Astrocyte of the cerebellum (primary cell): ENCODE data around the gene ADAM22.
"Not testable (repeated sequence)": the region's sequence is repeated elsewhere in the genome, so short reads cannot be mapped to it uniquely, and the experiment has no call there.

ENCODE experiments used
- DNase-seq: peaks from one replicate; pipeline ENCODE4 v3.0.0-alpha.2; 2011; ENCODE audit warnings: low read depth
- H3K4me3 ChIP-seq: 2 replicates; pipeline ENCODE4 v1.5.1; 2011; ENCODE audit warnings: mild to moderate bottlenecking, low read depth, low read length, moderate library complexity
- in situ Hi-C: cut with HindIII; loops from 2 replicates; pipeline ENCODE4 v1.10.0; 2017; ENCODE audit warnings: low sequenced_read_pairs
- TF ChIP-seq, protein P1 (sequence below): IDR thresholded peaks from 2 replicates; pipeline ENCODE4 v1.5.1; 2012; ENCODE audit warnings: low read length, low read depth, moderate library complexity, mild to moderate bottlenecking; ENCODE audit errors: missing control alignments

Gene ADAM22

DNA sequence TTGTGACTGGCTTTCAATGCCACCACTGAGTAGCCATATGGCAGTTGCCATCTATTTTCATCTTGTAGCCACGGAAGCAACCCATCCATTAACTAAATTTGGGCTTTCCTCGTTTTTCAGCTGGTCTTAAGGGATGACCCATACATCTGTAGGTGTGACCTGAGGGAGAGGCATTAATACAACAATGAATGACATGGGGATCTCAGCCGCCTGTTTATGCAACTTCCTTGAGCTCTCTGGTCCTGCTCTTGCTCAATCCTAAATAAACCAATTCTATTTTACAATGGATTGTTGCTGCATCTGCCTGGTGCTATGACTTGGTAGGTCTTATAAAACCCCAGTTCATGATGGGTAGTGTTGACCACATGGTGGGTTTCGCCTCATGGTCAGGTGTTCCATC lies 21.9 kb upstream of the ADAM22 start:
- DNase-seq: no peak
- no peak overlapping the region for H3K4me3 ChIP-seq
- in situ Hi-C loops: no loop called here
- TF ChIP-seq, protein P1, sequence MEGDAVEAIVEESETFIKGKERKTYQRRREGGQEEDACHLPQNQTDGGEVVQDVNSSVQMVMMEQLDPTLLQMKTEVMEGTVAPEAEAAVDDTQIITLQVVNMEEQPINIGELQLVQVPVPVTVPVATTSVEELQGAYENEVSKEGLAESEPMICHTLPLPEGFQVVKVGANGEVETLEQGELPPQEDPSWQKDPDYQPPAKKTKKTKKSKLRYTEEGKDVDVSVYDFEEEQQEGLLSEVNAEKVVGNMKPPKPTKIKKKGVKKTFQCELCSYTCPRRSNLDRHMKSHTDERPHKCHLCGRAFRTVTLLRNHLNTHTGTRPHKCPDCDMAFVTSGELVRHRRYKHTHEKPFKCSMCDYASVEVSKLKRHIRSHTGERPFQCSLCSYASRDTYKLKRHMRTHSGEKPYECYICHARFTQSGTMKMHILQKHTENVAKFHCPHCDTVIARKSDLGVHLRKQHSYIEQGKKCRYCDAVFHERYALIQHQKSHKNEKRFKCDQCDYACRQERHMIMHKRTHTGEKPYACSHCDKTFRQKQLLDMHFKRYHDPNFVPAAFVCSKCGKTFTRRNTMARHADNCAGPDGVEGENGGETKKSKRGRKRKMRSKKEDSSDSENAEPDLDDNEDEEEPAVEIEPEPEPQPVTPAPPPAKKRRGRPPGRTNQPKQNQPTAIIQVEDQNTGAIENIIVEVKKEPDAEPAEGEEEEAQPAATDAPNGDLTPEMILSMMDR: no peak

DNA sequence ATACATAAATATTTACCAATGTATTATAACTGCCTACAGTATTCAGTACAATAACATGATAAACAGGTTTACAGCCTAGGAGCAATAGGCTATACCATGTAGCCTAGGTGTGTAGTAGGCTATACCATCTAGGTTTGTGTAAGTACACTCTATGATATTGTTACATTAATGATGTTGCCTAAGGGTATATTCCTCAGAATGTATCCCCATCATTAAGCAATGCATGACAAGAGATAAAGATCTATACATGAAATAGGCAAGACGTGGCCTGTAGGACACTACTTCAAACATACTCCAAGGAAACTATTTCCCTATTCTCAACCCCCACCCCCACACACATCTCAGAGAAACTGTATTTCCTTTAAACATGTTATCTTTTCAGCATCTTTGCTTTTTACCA lies 15.3 kb upstream of the ADAM22 start:
- TF ChIP-seq, protein P1: no peak
- H3K4me3 ChIP-seq: no peak overlapping the region
- no peak for DNase-seq
- in situ Hi-C loops: no loop called here

DNA sequence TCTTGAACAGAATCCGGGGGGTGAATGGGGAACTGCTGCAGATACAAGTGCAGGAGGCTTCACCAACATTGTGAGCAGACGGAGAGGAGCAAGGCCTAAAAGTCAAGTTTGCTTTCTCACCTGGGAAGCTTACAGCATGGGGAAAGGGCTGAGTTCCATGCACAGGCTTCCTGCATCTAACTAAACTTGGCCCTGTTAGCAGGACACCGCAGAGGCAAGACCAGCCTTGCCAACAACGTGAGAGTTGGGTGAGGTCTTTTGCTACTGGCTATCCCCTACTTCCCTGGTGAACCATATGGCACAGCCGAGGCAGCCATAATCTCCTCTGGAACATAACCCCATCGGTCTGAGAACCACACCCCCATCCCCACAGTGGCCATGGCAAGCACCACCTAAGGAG lies 14.2 kb upstream of the ADAM22 start:
- no peak overlapping the region for H3K4me3 ChIP-seq
- no peak for DNase-seq
- in situ Hi-C loops: no loop called here
- TF ChIP-seq, protein P1: no peak

DNA sequence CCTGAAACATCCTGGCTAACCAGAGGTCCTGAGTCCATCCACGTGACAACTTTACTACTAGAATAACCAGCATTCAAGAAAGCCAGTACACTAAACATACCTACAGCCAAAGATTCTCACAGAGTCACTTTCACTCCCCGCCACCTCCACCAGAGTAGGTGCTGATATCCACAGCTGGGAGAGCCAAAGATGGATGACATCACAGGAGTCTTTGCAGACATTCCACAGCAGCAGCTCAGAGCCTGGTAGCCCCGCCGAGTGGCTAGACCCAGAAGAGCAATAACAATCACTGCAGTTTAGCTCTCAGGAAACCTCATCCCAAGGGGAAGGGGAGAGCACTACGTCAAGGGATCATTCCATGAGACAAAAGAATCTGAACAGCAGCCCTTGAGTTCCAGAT lies 13.5 kb upstream of the ADAM22 start:
- in situ Hi-C loops: no loop called here
- TF ChIP-seq, protein P1: no peak
- DNase-seq: no peak
- no peak overlapping the region for H3K4me3 ChIP-seq

DNA sequence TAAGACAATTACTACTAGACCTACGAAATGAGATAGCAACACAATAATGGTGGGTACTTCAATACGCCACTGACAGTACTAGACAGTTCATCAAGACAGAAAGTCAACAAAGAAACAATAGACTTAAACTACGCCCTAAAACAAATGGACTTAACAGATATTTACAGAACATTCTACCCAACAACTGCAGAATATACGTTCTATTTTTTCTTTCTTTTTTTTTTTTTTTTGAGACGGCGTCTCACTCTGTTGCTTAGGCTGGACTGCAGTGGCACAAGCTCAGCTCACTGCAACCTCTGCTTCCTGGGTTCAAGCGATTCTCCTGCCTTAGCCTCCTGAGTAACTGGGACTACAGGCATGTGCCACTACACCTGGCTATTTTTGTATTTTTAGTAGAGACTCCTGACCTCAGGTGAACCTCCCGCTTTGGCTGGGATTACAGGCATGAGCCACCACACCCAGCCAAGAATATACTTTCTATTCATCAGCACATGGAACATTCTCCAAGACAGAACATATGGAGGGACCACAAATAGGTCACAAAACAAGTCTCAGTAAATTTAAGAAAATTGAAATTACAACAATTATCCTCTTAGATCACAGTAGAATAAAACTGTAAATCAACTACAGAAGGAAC lies 11.2 kb upstream of the ADAM22 start:
- in situ Hi-C loops, H3K4me3 ChIP-seq, DNase-seq: not testable (repeated sequence)

DNA sequence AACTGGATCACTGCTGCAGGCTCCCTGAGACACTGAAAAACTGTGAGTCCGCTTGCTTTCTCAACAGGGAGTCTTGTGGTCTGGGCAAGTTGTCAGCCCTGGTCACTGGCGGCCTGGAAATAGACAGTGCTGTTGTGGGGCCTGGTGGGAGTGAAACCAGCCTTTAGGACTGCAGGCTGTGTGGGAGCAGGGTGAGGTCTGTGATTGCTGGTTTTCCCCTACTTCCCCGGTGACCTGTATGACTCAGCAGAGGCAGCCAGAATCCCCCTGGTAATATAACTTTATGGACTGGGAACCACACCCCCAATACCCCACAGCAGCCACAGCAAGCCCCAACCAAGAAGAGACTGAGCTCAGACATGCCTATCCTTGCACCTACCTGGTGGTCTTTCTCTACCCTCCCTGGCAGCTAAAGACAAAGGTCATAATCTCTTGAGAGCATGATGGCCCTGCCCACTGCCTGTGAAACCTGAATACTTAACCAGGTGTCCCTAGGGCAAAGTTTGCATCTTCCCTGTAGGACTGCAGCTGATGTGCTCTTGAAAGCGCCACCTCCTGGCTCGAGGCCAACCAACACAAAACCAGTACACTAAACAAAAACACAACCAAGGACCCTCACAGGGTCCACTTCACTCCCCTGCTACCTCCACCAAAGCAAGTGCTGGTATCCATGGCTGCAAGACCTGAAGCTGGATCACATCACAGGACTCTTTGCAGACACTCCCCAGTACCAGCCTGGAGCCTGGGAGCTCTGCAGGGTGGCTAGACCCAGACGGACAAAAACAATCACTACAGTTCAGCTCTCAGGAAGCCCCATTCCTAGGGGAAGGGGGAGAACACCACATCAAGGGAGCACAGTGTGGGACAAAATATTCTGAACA lies 7.2 kb upstream of the ADAM22 start:
- DNase-seq: peak; percentile 97
- in situ Hi-C loops: no loop called here
- no peak overlapping the region for H3K4me3 ChIP-seq
- TF ChIP-seq, protein P1: no peak

DNA sequence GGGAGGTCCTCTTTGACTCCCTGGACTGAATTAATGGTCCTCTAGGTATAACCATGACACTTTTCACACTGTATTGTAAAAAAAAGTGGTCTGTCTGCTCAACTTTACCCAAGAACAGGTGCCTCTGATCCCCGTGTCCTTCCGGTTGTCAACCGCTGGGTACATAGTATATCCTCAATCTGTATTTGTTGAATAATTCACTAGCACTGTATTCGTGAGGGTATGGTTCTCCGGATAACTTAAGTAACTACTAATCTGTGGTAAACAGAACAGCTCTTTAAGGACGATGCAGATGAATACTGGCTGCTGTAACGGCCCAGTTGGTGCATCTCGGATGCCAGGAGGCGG lies 472 bp upstream of the ADAM22 start:
- in situ Hi-C loops: no loop called here
- H3K4me3 ChIP-seq: peak overlapping the region; percentile 70
- TF ChIP-seq, protein P1: no peak
- DNase-seq: no peak
